ENCODE data around the gene TBX20.
A peak's percentile ranks its signal among the peaks of the same experiment; 100 is the strongest.
"Not testable (repeated sequence)": the region's sequence is repeated elsewhere in the genome, so short reads cannot be mapped to it uniquely, and the experiment has no call there.

The TBX20 gene

DNA sequence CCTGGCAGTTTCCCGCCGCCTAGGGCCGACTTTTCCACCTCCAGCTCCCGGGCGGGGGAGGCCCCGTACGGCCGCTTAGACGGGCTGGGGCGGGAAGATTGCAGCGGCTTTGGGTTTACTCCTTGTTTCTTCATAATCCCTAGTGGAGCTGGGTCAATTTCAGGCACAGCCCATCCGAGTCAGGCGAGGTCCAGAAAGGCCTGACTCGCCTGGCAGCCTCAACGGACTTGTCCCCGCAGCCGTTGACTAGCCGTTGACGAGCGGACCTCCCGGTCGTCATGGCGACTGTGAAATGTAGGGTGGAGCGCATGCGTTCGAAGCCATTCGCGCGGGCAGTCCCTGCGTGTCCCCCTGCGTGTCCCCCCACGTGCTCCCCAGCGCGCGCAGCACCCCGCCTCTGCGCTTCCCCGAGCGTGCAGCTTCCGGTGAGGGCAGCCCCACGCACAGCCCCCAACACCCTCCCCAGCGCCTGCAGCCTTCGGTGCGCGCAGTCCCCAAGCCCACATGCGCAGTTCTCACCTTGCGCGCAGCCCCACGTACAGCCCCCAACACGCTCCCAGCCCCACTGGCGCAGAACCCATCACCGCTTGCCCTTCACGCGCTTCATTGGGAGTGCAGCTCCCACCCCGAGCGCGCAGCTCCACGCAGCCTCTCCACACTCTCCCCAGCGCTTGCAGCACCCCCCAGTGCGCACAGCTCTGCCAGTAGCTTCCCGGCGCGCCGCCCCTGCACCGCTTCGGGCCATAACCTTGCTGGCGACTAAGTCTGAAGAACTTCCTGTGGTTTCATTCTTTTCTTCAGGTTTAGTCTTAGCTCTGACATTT is 67.8 kb downstream of the TBX20 start:
- Histone ChIP-seq H3K9me3 (ENCODE audit: control insufficient read depth, low read length) (no peaks in the 10 kb centered on the region), H3K27ac (peak overlapping the region; percentile 64), H3K9ac (no peak overlapping the region), H3K36me3 (ENCODE audit: control insufficient read depth, insufficient read depth, low read length) (no peaks in the 10 kb centered on the region), H3K79me2 (no peaks in the 10 kb centered on the region), H3K4me1 (no peaks in the 10 kb centered on the region), H3K27me3 (ENCODE audit: control insufficient read depth, insufficient read depth, low read length) (no peaks in the 10 kb centered on the region), H3K4me3 (ENCODE audit: low read depth, low read length) (peak overlapping the region; percentile 51), H3K4me2 (ENCODE audit: low read length) (peak overlapping the region; percentile 90), H2AFZ (peak overlapping the region; percentile 73)
- TF ChIP-seq, protein P1, sequence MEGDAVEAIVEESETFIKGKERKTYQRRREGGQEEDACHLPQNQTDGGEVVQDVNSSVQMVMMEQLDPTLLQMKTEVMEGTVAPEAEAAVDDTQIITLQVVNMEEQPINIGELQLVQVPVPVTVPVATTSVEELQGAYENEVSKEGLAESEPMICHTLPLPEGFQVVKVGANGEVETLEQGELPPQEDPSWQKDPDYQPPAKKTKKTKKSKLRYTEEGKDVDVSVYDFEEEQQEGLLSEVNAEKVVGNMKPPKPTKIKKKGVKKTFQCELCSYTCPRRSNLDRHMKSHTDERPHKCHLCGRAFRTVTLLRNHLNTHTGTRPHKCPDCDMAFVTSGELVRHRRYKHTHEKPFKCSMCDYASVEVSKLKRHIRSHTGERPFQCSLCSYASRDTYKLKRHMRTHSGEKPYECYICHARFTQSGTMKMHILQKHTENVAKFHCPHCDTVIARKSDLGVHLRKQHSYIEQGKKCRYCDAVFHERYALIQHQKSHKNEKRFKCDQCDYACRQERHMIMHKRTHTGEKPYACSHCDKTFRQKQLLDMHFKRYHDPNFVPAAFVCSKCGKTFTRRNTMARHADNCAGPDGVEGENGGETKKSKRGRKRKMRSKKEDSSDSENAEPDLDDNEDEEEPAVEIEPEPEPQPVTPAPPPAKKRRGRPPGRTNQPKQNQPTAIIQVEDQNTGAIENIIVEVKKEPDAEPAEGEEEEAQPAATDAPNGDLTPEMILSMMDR (IDR thresholded peaks at IDR 0.05) = no peak

DNA sequence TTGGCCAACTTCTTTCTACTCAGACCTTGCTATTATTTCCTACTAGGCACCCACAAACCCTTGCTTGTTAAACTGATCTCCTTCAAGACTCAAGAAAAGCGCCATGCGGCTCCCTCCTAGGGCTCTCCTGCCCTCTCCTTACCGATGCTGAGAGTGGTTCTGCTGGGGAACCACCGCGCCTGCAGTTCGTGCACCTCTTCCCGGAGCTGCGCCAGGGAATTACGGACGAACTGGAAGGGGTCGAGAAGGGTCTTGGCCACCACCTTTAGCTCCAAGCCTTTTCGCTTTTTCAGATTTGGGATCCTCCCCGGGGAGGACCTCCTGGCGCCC is 68.4 kb downstream of the TBX20 start:
- Histone ChIP-seq H3K27ac (peak overlapping the region; percentile 64), H3K4me2 (ENCODE audit: low read length) (peak overlapping the region; percentile 90), H3K4me3 (ENCODE audit: low read depth, low read length) (peak overlapping the region; percentile 51), H2AFZ (peak overlapping the region; percentile 73)
- H3K27me3 ChIP-seq (ENCODE audit: control insufficient read depth, insufficient read depth, low read length); H3K9me3 ChIP-seq (ENCODE audit: control insufficient read depth, low read length); H3K36me3 ChIP-seq (ENCODE audit: control insufficient read depth, insufficient read depth, low read length); H3K4me1 ChIP-seq; H3K79me2 ChIP-seq; H3K9ac ChIP-seq: not testable (repeated sequence)

DNA sequence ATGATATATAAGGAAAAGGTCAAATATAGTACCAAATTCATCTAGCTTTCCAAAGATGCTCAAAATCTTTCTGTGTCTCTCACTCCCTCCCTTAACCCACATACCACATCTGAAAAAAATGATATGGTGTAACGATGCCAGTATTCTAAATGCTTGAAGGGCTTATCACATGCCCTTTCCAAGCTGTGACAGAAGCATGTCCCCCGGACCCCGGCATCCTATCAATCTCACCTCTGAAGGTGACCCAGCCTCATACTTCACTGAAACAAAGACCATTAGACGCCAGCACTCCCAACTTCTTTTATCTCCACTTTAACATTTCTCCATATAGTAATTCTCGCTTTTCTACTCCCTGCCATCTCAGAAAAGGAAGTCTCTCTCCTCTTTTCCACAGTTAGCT is 68.9 kb downstream of the TBX20 start:
- not testable (repeated sequence) for H3K79me2 ChIP-seq; H3K27ac ChIP-seq; H3K9me3 ChIP-seq (ENCODE audit: control insufficient read depth, low read length); H3K4me1 ChIP-seq; H3K36me3 ChIP-seq (ENCODE audit: control insufficient read depth, insufficient read depth, low read length); H3K9ac ChIP-seq; H3K27me3 ChIP-seq (ENCODE audit: control insufficient read depth, insufficient read depth, low read length); H3K4me2 ChIP-seq (ENCODE audit: low read length); H3K4me3 ChIP-seq (ENCODE audit: low read depth, low read length)
- H2AFZ ChIP-seq = peak overlapping the region; percentile 73

DNA sequence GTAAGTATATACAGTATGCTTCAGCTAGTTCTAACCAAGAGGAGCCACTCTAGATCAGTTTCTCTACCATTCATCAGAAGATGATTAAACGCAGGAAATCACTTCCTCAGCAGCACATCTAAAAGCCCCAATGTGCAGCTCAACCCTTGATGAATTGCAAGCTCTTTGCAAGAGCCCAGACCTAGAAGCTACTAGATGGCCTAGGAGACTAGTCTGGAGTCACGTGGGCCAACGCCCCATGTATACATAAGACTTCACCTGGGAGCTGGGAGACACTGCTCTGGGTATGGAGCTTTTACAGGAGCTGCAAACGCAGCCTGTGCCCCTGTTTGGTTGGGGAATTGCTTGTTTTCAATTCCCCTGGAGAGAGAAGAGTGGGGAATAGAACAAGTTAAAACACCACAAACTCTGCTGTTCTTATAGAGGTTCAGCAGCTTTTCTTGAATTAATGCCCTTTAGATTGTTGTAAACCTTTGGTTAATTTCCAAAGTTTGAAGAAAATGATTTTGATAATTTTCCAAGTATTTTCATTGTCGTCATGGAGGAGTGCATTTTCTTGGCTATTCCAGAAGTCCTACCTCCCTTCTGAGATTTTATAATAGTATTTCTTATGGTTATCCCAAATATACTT is 69.9 kb downstream of the TBX20 start:
- not testable (repeated sequence) for H3K4me2 ChIP-seq (ENCODE audit: low read length)

DNA sequence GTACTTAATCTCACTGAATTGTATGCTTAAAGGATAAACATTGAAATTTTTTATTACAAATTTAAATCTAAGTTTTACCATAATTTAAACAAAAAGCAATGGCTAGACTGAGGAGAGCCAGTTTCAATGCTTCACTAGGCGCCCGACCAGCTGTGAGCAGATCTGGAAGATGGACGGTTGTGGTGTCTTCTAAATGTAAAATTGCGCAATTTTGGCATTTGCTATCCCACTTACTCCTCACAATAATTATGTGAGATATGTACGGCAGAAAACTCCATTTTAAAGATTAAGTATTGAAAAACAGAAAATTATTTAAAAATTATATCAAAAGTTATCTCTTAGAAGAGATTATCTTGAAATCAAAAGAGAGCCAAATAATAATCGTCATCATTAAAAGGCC is 73.2 kb downstream of the TBX20 start:
- not testable (repeated sequence) for H3K79me2 ChIP-seq; H3K9me3 ChIP-seq (ENCODE audit: control insufficient read depth, low read length); H3K4me3 ChIP-seq (ENCODE audit: low read depth, low read length); H3K4me1 ChIP-seq; H3K9ac ChIP-seq; H3K36me3 ChIP-seq (ENCODE audit: control insufficient read depth, insufficient read depth, low read length); H3K4me2 ChIP-seq (ENCODE audit: low read length); H3K27ac ChIP-seq; H2AFZ ChIP-seq; H3K27me3 ChIP-seq (ENCODE audit: control insufficient read depth, insufficient read depth, low read length)

More for the DNA sequence above, 69.9 kb downstream of the TBX20 start:
- not testable (repeated sequence) for H3K4me3 ChIP-seq (ENCODE audit: low read depth, low read length); H3K9ac ChIP-seq; H3K36me3 ChIP-seq (ENCODE audit: control insufficient read depth, insufficient read depth, low read length); H3K27me3 ChIP-seq (ENCODE audit: control insufficient read depth, insufficient read depth, low read length); H2AFZ ChIP-seq; H3K27ac ChIP-seq; H3K4me1 ChIP-seq; H3K9me3 ChIP-seq (ENCODE audit: control insufficient read depth, low read length); H3K79me2 ChIP-seq

DNA sequence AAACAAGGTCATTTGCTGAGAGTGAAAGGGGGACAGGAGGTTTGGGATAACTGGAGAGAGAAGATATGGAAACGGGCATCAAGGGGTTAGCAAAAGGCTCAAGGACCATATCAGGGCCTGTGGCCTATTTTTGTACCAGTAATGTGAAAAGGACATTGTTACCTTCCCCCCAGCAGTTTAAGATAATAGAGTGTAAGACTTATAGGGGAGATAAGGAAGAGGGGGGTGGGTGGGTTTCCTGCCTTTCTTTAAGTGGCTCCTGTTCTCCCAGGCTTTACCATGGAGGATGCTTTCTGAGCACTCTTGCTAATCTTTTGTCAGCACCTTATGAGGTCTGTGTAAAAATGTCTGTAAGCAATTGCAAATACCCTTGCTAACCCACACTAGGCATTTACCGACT is 80.7 kb downstream of the TBX20 start:
- not testable (repeated sequence) for H2AFZ ChIP-seq; H3K27ac ChIP-seq; H3K36me3 ChIP-seq (ENCODE audit: control insufficient read depth, insufficient read depth, low read length); H3K9me3 ChIP-seq (ENCODE audit: control insufficient read depth, low read length); H3K4me1 ChIP-seq; H3K79me2 ChIP-seq; H3K27me3 ChIP-seq (ENCODE audit: control insufficient read depth, insufficient read depth, low read length); H3K4me2 ChIP-seq (ENCODE audit: low read length); H3K4me3 ChIP-seq (ENCODE audit: low read depth, low read length); H3K9ac ChIP-seq

DNA sequence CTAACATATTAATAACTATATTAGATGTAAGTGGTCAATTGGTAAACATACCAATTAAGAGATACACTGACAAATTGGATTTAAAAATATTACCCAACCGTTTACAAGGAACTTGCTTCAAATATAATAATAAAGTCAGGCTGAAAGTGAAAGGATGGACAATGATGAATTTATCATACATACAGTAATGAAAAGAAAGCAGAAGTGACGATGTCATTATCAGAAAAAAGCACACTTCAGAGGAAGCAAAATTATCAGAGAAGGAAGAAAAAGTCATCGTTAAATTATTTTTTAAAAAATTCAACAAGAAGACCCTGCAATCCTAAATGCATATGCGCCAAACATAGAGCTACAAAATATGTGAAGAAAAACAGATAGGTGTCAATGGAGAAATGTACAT is 81.8 kb downstream of the TBX20 start:
- not testable (repeated sequence) for H3K9ac ChIP-seq; H3K4me1 ChIP-seq; H3K36me3 ChIP-seq (ENCODE audit: control insufficient read depth, insufficient read depth, low read length); H3K4me3 ChIP-seq (ENCODE audit: low read depth, low read length); H2AFZ ChIP-seq; H3K4me2 ChIP-seq (ENCODE audit: low read length); H3K9me3 ChIP-seq (ENCODE audit: control insufficient read depth, low read length); H3K27ac ChIP-seq; H3K79me2 ChIP-seq; H3K27me3 ChIP-seq (ENCODE audit: control insufficient read depth, insufficient read depth, low read length)

DNA sequence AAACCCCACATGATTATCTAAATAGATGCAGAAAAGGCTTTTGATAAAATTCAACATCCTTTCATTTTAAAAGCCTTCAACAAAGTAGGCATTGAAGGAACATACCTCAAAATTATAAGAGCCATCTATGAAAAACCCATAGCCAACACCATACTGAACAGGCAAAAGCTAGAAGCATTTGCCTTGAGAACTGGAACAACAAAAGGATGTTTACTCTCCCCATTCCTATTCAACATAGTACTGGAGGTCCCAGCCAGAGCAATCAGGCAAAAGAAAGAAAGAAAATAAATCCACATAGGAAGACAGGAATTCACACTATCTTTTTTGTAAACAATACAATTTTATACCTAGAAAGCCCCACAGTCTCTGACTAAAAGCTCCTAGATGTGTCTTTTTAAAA is 86.2 kb downstream of the TBX20 start:
- H3K9me3 ChIP-seq (ENCODE audit: control insufficient read depth, low read length); H3K9ac ChIP-seq; H3K27me3 ChIP-seq (ENCODE audit: control insufficient read depth, insufficient read depth, low read length); H2AFZ ChIP-seq; H3K4me2 ChIP-seq (ENCODE audit: low read length); H3K4me1 ChIP-seq; H3K79me2 ChIP-seq; H3K27ac ChIP-seq; H3K36me3 ChIP-seq (ENCODE audit: control insufficient read depth, insufficient read depth, low read length); H3K4me3 ChIP-seq (ENCODE audit: low read depth, low read length): not testable (repeated sequence)

DNA sequence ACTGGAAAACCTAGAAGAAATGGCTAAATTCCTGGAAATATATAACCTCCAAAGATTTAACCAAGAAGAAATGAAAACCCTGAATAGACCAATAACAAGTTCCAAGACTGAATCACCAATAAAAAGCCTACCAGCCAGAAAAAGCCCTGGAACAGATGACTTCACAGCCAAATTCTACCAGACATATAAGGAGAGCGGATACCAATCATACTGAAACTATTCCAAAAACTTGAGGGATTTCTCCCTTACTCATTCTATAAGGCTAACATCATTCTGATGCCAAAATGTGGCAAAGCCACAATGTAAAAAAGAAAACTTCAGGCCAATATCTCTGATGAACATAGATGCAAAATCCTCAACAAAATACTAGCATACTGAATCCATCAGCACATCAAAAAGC is 86.7 kb downstream of the TBX20 start:
- not testable (repeated sequence) for H2AFZ ChIP-seq; H3K79me2 ChIP-seq; H3K9me3 ChIP-seq (ENCODE audit: control insufficient read depth, low read length); H3K9ac ChIP-seq; H3K27me3 ChIP-seq (ENCODE audit: control insufficient read depth, insufficient read depth, low read length); H3K36me3 ChIP-seq (ENCODE audit: control insufficient read depth, insufficient read depth, low read length); H3K27ac ChIP-seq; H3K4me3 ChIP-seq (ENCODE audit: low read depth, low read length); H3K4me2 ChIP-seq (ENCODE audit: low read length); H3K4me1 ChIP-seq

DNA sequence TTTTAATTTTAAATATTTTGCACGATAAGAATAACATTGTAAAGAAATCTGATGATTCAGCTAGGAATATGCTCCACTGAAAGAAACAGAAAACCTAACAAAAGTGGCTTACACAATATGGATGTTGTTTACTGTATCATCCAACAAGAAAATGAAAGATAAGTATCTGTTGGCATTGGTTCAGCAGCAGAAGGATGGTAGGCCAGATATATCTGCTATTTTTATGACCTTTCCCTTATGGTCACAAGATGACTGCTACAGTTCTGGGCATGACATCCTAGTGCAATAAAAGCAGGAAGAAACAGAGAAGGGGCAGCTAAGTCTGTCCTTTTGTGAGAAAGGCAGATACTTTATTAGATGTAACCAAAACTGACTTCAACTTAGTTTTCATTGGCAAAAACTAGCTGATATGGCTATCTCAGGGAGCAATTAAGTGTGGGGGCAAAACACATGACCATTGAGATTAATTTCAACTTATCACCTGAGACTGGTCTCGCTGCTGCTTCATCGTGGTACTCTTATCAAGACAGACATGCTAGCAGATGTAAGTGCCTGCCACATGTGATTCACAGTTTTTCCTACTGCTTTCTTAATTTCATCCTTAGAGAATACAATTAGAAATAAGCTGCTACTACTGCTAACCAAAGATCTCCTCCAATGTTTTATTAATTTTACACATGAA is 92.7 kb downstream of the TBX20 start:
- H3K9me3 ChIP-seq (ENCODE audit: control insufficient read depth, low read length); H3K9ac ChIP-seq; H3K79me2 ChIP-seq; H3K4me2 ChIP-seq (ENCODE audit: low read length); H3K4me1 ChIP-seq; H2AFZ ChIP-seq; H3K36me3 ChIP-seq (ENCODE audit: control insufficient read depth, insufficient read depth, low read length); H3K4me3 ChIP-seq (ENCODE audit: low read depth, low read length); H3K27me3 ChIP-seq (ENCODE audit: control insufficient read depth, insufficient read depth, low read length): not testable (repeated sequence)
- peak overlapping the region; percentile 7 for H3K27ac ChIP-seq

Data from parathyroid adenoma (tissue), 2 donors.